Smooth muscle cell (in vitro differentiated cells): ENCODE results near the gene SPINT4. TPM values are rescaled to one million over a fixed set of nuclear protein-coding genes. Genes with fewer than 3 reads are reported as not detected.
"Not testable (repeated sequence)": the region's sequence is repeated elsewhere in the genome, so short reads cannot be mapped to it uniquely, and the experiment has no call there.

Experiments used
- DNase-seq: peaks from one replicate; lab custom pipeline; 2025; ENCODE audit not compliant: unreplicated experiment; lab: John Stamatoyannopoulos, UW
- H2AFZ ChIP-seq: fragments of 200-600 bp; sonication (generic); 2 replicates; pipeline ENCODE4 v1.6.0; 2016; ENCODE audit warnings: antibody characterized with exemption, low read depth, mild to moderate bottlenecking
- H3F3A ChIP-seq: fragments of 200-600 bp; sonication (generic); 2 replicates; pipeline ENCODE4 v1.6.0; 2017; ENCODE audit warnings: antibody characterized with exemption, low read depth
- H3K27ac ChIP-seq: fragments of 200-600 bp; sonication (generic); 2 replicates; pipeline ENCODE4 v1.5.1; 2016; ENCODE audit warnings: low read depth, mild to moderate bottlenecking
- H3K27me3 ChIP-seq: fragments of 200-600 bp; sonication (generic); 2 replicates; pipeline ENCODE4 v1.6.1; 2016; ENCODE audit warnings: low read depth, mild to moderate bottlenecking
- H3K36me3 ChIP-seq: fragments of 200-600 bp; sonication (generic); 2 replicates; pipeline ENCODE4 v1.5.1; 2016; ENCODE audit warnings: low read depth
- H3K4me1 ChIP-seq: fragments of 200-600 bp; sonication (generic); 2 replicates; pipeline ENCODE4 v1.5.1; 2016; ENCODE audit warnings: low read depth
- H3K4me2 ChIP-seq: fragments of 200-600 bp; sonication (generic); 2 replicates; pipeline ENCODE4 v1.6.0; 2016; ENCODE audit warnings: mild to moderate bottlenecking
- H3K4me3 ChIP-seq: fragments of 200-600 bp; sonication (generic); 2 replicates; pipeline ENCODE4 v1.5.1; 2016; ENCODE audit warnings: mild to moderate bottlenecking
- H3K79me2 ChIP-seq: fragments of 200-600 bp; sonication (generic); 2 replicates; pipeline ENCODE4 v1.6.0; 2016; ENCODE audit warnings: low read depth, mild to moderate bottlenecking
- H3K9ac ChIP-seq: fragments of 200-600 bp; sonication (generic); 2 replicates; pipeline ENCODE4 v1.6.0; 2016; ENCODE audit warnings: low read depth
- H3K9me3 ChIP-seq: fragments of 200-600 bp; sonication (generic); replicated peaks from 2 replicates; pipeline ENCODE4 v1.5.1; 2016; ENCODE audit warnings: low read depth
- H4K20me1 ChIP-seq: fragments of 200-600 bp; sonication (generic); 2 replicates; pipeline ENCODE4 v1.6.0; 2016; ENCODE audit warnings: low read depth
- WGBS: methylation state at CpG from one replicate; pipeline ENCODE4 v1.1.7; 2016; ENCODE audit warnings: low lambda C conversion rate; 5-methylcytosine and 5-hydroxymethylcytosine counted together
- polyA plus RNA-seq: library from polyadenylated mRNA; unstranded; fragments of >200 nt; fragmentation: Nextera tagmentation; extraction: Ambion mirVana; gene quantifications from 2 replicates; pipeline ENCODE4 v1.2.1, GENCODE V29; 2016
- total RNA-seq: library from RNA; depleted of rRNA; stranded (reverse); fragments of >200 nt; gene quantifications from 2 replicates; pipeline ENCODE4 v1.2.3, GENCODE V29; 2014
- TF ChIP-seq, protein P1 (sequence below): fragments of 200-600 bp; sonication (generic); IDR thresholded peaks from 2 replicates; pipeline ENCODE4 v1.5.1; 2017; ENCODE audit warnings: borderline replicate concordance, mild to moderate bottlenecking, antibody characterized with exemption; ENCODE audit not compliant: insufficient read depth, poor library complexity, severe bottlenecking

SPINT4 gene
- total and polyA plus RNA-seq, 2 experiments from 2014 or later: not detected

- H3K9ac ChIP-seq: no peak overlapping the region
- H3K4me2 ChIP-seq: peak overlapping the region; percentile 15
- peaks cover 4% of the 10 kb centered on the region for H4K20me1 ChIP-seq
- H3K36me3 ChIP-seq: no peaks in the 10 kb centered on the region
- H3K9me3 ChIP-seq: no peaks in the 10 kb centered on the region
- TF ChIP-seq, protein P1, sequence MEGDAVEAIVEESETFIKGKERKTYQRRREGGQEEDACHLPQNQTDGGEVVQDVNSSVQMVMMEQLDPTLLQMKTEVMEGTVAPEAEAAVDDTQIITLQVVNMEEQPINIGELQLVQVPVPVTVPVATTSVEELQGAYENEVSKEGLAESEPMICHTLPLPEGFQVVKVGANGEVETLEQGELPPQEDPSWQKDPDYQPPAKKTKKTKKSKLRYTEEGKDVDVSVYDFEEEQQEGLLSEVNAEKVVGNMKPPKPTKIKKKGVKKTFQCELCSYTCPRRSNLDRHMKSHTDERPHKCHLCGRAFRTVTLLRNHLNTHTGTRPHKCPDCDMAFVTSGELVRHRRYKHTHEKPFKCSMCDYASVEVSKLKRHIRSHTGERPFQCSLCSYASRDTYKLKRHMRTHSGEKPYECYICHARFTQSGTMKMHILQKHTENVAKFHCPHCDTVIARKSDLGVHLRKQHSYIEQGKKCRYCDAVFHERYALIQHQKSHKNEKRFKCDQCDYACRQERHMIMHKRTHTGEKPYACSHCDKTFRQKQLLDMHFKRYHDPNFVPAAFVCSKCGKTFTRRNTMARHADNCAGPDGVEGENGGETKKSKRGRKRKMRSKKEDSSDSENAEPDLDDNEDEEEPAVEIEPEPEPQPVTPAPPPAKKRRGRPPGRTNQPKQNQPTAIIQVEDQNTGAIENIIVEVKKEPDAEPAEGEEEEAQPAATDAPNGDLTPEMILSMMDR: no peak
- WGBS: 53% methylated on average over 3 of the region's 3 CpGs
- H3K4me3 ChIP-seq: no peak overlapping the region
- no peaks in the 10 kb centered on the region for H3F3A ChIP-seq
- H3K27ac ChIP-seq: peak overlapping the region; percentile 35
- DNase-seq: no peak
- H2AFZ ChIP-seq: no peak overlapping the region
- no peaks in the 10 kb centered on the region for H3K27me3 ChIP-seq
- no peaks in the 10 kb centered on the region for H3K79me2 ChIP-seq
- H3K4me1 ChIP-seq: no peaks in the 10 kb centered on the region
These were observed 30.6 kb downstream of the SPINT4 start for GRCh38 chr20:45752746-45753145.

DNA sequence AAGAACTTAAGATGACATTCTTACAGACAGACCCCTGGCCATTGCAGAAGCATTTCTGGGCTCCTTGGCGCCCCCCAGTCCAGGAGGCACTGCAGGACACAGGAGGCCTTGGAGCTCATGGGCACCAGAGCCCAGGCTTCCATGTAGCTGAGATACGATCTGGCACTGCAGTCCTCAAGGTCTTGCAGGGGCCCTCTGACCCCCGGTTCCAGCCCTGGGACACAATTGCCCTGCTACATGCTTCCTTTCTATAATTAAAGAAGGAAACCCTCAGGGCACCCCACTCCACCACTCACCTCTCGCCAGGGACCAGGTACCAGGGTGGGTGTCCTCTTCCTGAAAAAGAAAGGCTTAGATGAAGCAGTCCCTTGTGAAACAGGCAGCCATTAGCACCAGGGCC, 35.9 kb downstream of the SPINT4 start:
- no peak overlapping the region for H3K9ac ChIP-seq
- no peaks in the 10 kb centered on the region for H3K27me3 ChIP-seq
- H3K4me2 ChIP-seq: no peak overlapping the region
- H3K4me1 ChIP-seq: no peaks in the 10 kb centered on the region
- DNase-seq: no peak
- no peaks in the 10 kb centered on the region for H3F3A ChIP-seq
- TF ChIP-seq, protein P1: no peak
- no peaks in the 10 kb centered on the region for H3K9me3 ChIP-seq
- H3K79me2 ChIP-seq: no peaks in the 10 kb centered on the region
- no peaks in the 10 kb centered on the region for H4K20me1 ChIP-seq
- H3K36me3 ChIP-seq: no peaks in the 10 kb centered on the region
- no peak overlapping the region for H3K4me3 ChIP-seq
- 88% methylated on average over 4 of the region's 4 CpGs for WGBS
- no peak overlapping the region for H3K27ac ChIP-seq
- no peak overlapping the region for H2AFZ ChIP-seq

DNA sequence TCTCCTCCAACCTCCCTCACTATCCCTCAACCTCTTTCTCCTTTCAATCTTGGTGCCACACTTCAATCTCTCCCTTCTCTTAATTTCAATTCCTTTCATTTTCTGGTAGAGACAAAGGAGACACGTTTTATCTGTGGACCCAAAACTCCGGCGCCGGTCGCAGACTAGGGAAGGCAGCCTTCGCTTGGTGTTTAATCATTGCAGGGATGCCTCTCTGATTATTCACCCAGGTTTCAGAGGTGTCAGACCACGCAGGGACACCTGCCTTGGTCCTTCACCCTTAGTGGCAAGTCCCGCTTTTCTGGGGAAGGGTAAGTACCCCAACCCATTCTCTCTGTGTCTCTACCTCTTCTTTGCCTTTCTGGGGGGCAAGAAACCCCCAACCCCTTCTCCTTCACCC, 37.8 kb downstream of the SPINT4 start:
- not testable (repeated sequence) for H3K79me2 ChIP-seq, H3K27ac ChIP-seq, H3K9me3 ChIP-seq, DNase-seq, H3K4me2 ChIP-seq, H3F3A ChIP-seq, H3K4me3 ChIP-seq, H3K4me1 ChIP-seq, H2AFZ ChIP-seq, H4K20me1 ChIP-seq, H3K9ac ChIP-seq, H3K27me3 ChIP-seq, H3K36me3 ChIP-seq
- WGBS: 93% methylated on average over 8 of the region's 8 CpGs

DNA sequence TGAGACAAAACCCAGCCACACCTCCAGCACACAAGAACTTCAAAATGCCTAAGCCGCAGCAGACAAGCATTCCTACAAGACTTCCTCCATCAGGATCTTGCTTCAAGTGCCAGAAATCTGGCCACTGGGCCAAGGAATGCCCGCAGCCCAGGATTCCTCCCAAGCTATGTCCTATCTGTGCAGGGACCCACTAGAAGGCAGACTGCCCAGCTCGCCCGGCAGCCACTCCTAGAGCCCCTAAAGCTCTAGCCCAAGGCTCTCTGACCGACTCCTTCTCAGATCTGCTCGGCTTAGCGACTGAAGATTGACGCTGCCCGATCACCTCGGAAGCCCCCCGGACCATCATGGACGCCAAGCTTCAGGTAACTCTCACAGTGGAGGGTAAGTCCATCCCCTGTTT, 39.8 kb downstream of the SPINT4 start:
- peaks cover 11% of the 10 kb centered on the region for H3K27me3 ChIP-seq
- not testable (repeated sequence) for H2AFZ ChIP-seq, H3K27ac ChIP-seq, H3K9me3 ChIP-seq, H3K79me2 ChIP-seq, H3K4me2 ChIP-seq, H3F3A ChIP-seq, H3K4me3 ChIP-seq, H3K4me1 ChIP-seq, H4K20me1 ChIP-seq, H3K9ac ChIP-seq, H3K36me3 ChIP-seq, DNase-seq
- WGBS: 94% methylated on average over 12 of the region's 12 CpGs

- WGBS: 63% methylated on average over 13 of the region's 13 CpGs
- H3K27ac ChIP-seq, H3K4me3 ChIP-seq, DNase-seq, H2AFZ ChIP-seq, H3K9me3 ChIP-seq, H3K4me2 ChIP-seq, H4K20me1 ChIP-seq, H3K79me2 ChIP-seq, H3F3A ChIP-seq, H3K9ac ChIP-seq, H3K36me3 ChIP-seq, H3K4me1 ChIP-seq: not testable (repeated sequence)
- peaks cover 11% of the 10 kb centered on the region for H3K27me3 ChIP-seq
These were observed 42.6 kb downstream of the SPINT4 start for GRCh38 chr20:45764618-45765282.
